GM19452 (cell line): ENCODE results near the gene SUCO.
A peak's percentile ranks its signal among the peaks of the same experiment; 100 is the strongest.
"Not testable (repeated sequence)": the region's sequence is repeated elsewhere in the genome, so short reads cannot be mapped to it uniquely, and the experiment has no call there.

Experiments
- ATAC-seq: cut with Tn5 transposase; IDR thresholded peaks from one replicate; pipeline ENCODE4 v1.9.1; 2021; ENCODE audit not compliant: unreplicated experiment

Gene SUCO

GRCh38 chr1:172532700-172533512 is at the start of gene SUCO:
Gene SUCO, plus strand, starts transcription at chr1:172533150. Its CDS starts 286 bp downstream, at chr1:172533436.
- ATAC-seq: peak; percentile 83

- no peak for ATAC-seq
These were observed 49.5 kb upstream of the SUCO start for GRCh38 chr1:172483448-172483847.

DNA sequence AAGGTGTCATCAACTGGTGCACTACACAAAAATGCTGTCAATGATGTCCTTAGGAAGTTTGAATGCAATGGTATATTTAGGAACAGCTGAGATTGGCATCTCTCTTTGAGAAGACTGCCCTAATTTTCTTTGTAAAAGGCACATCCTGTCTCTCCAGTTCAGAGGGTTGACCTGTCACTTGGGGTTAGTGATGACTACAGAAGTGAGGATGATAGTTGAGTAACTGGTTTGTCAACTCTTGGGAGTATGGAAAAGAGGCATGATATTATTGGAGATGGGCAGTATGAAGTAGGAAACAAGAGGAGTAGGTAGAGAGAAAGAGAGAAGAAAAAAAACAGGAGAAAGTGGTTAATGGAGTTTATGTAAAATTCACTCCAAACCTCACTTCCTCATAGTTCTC is 48.7 kb upstream of the SUCO start:
- no peak for ATAC-seq

- no peak for ATAC-seq
These were observed 47.3 kb upstream of the SUCO start for GRCh38 chr1:172485626-172486025.

GRCh38 chr1:172486805-172487454 is 46.0 kb upstream of the SUCO start:
- no peak for ATAC-seq

- ATAC-seq: no peak
These were observed 45.4 kb upstream of the SUCO start for GRCh38 chr1:172487550-172487949.

DNA sequence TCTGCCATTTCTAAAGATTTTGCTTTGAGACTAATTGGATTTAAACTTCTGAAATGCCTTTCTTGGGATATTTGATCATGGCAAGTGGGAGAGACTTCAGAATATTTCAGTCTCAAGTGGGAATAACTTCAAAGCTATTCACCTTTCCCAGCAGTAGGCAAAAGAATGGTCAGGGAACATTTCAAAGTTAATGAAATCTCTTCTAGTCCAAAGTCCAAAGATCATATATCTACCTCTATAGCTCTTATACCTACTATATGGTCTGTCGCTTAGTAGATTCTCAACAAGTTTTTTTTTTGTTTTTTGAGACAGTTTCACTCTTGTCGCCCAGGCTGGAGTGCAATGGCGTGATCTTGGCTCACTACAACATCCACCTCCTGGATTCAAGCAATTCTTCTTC is 44.6 kb upstream of the SUCO start:
- ATAC-seq: no peak

- ATAC-seq: no peak
These were observed 43.1 kb upstream of the SUCO start for GRCh38 chr1:172489847-172490246.

DNA sequence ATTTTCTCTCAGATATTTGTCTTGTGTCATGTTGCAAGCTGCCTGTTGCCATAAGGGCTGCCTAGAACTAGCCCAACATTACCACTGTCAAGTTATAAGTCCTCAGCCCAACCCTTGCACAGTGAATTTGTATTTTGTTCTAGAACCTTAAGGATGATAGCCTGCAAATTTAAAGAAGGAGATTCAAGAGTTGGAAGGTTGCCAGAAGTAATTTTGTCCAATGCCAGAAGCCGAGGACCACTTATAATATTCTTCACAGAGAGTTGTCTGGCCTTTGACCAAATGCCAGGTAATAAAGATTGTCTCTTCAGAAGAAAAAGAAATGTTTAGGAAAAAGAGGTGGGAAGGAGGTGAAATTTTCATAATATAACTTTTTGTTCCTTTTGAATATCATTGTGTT is 40.5 kb upstream of the SUCO start:
- ATAC-seq: no peak

DNA sequence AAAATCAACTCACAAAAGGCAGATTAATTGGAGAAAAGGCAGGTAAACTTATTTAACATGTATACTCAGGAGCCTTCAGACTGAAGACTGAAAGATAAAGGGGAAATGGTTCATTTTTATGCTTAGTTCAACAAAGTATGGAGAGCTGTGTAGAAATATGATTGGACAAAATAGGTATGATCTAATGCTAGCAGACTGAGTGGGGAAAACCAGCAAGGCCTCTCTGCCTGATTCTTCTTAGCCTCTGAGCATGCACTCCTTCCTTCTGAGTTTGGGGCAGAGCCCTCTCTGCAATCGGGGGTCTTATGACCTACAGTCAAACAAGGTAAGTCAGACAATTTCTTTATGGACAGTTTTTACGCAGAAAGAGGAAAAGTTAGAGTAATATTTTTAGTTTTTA is 38.8 kb upstream of the SUCO start:
- no peak for ATAC-seq

DNA sequence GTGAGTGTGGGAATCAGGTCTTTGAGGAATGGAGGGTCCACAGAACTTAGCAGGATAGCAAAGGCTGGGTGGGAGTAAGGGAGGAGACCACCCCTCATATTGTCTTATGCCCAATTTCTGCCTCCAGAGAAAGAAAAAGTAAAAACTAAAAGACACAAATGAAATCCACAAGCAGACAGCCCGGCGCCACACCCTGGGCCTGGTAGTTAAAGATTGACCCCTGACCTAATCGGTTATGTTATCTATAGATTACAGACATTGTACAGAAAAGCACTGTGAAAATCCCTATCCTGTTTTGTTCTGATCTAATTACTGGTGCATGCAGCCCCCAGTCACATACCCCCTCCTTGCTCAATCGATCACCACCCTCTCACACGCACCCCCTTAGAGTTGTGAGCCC is 36.8 kb upstream of the SUCO start:
- not testable (repeated sequence) for ATAC-seq

GRCh38 chr1:172496678-172497077 is 36.3 kb upstream of the SUCO start:
- ATAC-seq: no peak

GRCh38 chr1:172497230-172497629 is 35.7 kb upstream of the SUCO start:
- no peak for ATAC-seq

- ATAC-seq: no peak
These were observed 34.1 kb upstream of the SUCO start for GRCh38 chr1:172498857-172499256.

GRCh38 chr1:172499636-172500141 is 33.3 kb upstream of the SUCO start:
- no peak for ATAC-seq

DNA sequence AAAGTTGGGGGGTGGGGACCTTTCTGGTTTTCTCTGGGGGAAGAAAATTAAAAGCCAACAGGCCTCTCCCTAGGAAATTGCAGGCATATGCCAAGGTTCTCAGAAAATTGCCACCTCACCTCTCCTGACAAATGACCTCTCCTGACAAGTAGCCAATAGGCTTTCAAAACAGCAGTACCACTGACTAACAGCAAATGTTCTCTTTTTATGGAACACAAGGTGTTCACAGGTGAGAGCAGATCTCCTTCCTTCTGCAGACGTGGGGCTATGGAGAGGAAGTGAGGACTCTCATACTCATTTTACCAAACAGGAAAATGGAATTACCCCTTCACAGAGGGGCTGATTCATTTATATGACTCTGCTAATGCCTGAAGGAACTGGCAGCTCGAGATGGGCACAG is 32.7 kb upstream of the SUCO start:
- no peak for ATAC-seq

GRCh38 chr1:172507741-172508140 is 25.2 kb upstream of the SUCO start:
- no peak for ATAC-seq

DNA sequence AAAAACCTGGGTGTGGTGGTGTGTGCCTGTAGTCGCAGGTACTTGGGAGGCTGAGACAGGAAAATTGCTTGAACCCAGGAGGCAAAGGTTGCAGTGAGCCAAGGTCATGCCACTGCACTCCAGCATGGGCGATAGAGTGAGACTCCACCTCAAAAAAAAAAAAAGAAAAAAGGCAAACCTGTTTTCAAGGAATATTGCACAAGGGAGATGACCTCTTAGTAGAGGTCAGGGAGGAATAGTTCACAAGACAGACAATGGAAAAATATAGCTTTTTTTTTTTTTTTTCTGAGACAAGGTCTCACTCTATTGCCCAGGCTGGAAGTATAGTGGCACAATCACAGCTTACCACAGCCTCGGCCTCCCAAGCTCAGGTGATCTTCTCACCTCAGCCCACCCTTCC is 22.5 kb upstream of the SUCO start:
- no peak for ATAC-seq

- ATAC-seq: no peak
These were observed 20.4 kb upstream of the SUCO start for GRCh38 chr1:172512591-172512990.

GRCh38 chr1:172513479-172513878 is 19.5 kb upstream of the SUCO start:
- no peak for ATAC-seq

GRCh38 chr1:172514108-172514507 is 18.8 kb upstream of the SUCO start:
- no peak for ATAC-seq

DNA sequence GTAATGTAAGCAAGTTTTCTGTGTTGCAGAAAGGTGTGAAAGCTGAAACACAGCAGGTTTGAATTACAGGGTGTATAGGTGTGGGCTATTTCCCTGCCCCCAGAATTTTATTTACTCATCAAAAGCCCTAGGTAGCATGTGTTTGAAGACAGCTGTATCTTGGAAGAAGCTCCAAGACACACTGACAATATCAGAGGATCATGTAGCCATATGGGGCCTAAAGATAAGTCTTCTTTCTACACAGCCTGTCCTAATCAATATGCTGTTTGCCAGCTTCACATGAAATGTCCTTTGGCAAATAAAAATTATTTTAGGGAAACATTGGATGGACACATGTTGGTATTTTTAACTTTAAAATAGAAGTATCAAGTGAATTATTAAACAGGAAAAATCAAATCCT is 17.5 kb upstream of the SUCO start:
- ATAC-seq: no peak
